Measurements from ENCODE around the gene BIN2.

The BIN2 gene

GRCh38 chr12:51247523-51248206 is 76.3 kb downstream of the BIN2 start:
- FAIRE-seq: no peak

GRCh38 chr12:51246254-51246853 is 77.6 kb downstream of the BIN2 start:
- no peak for FAIRE-seq

GRCh38 chr12:51245476-51246253 is 78.3 kb downstream of the BIN2 start:
- FAIRE-seq: no peak

GRCh38 chr12:51244269-51244668 is 79.7 kb downstream of the BIN2 start:
- FAIRE-seq: no peak

- FAIRE-seq: no peak
Measured at GRCh38 chr12:51242876-51243275, 81.1 kb downstream of the BIN2 start.

- FAIRE-seq: no peak
Measured at GRCh38 chr12:51242120-51242519, 81.9 kb downstream of the BIN2 start.

GRCh38 chr12:51240971-51241370 is 83.0 kb downstream of the BIN2 start:
- FAIRE-seq: no peak

- FAIRE-seq: peak; percentile 73
Measured at GRCh38 chr12:51238510-51239334, 85.3 kb downstream of the BIN2 start, which contains the start of gene DAZAP2. Gene DAZAP2, plus strand, starts transcription at chr12:51238826. Its CDS starts 82 bp downstream, at chr12:51238908.

- FAIRE-seq: no peak
Measured at GRCh38 chr12:51238037-51238509, 85.9 kb downstream of the BIN2 start.

- FAIRE-seq: no peak
Measured at GRCh38 chr12:51234530-51234929, 89.4 kb downstream of the BIN2 start.

- no peak for FAIRE-seq
Measured at GRCh38 chr12:51232642-51233041, 91.3 kb downstream of the BIN2 start.
